HepG2 (cell line): ENCODE data around the gene TMEM151A. TPM values are rescaled to one million over a fixed set of nuclear protein-coding genes. Genes with fewer than 3 reads are reported as not detected.

ENCODE experiments used
- CREB1 ChIP-seq, 2 experiments: fragments of 450-650 bp in 1 of 2; IDR thresholded peaks; 2 replicates each; pipeline ENCODE4 v1.6.1; 2016 to 2017; ENCODE audit warnings: control low read depth in 1 of 2, mild to moderate bottlenecking in 1 of 2, missing compliant biosample characterization in 1 of 2, missing genetic modification characterization in 1 of 2
- GABPB1 ChIP-seq: IDR thresholded peaks from 2 replicates; pipeline ENCODE4 v1.6.1; 2016; ENCODE audit warnings: mild to moderate bottlenecking, missing genetic modification reagents, moderate library complexity, missing compliant biosample characterization
- GATA4 ChIP-seq: sonication (generic); IDR thresholded peaks from 2 replicates; pipeline ENCODE4 v1.6.1; 2016; ENCODE audit warnings: antibody characterized with exemption, low read depth, borderline replicate concordance
- HINFP ChIP-seq: sonication (generic); formaldehyde crosslinking; IDR thresholded peaks from 2 replicates; pipeline ENCODE4 v1.4.0; 2020; ENCODE audit warnings: low read depth, mild to moderate bottlenecking, missing genetic modification reagents
- KLF16 ChIP-seq, 2 experiments: sonication (generic) in 1 of 2; formaldehyde crosslinking in 1 of 2; IDR thresholded peaks; 2 replicates each; pipeline versions ENCODE4 v1.6.1 to v1.8.0; 2016 to 2023; ENCODE audit warnings: missing genetic modification reagents in 2 of 2, missing compliant biosample characterization in 1 of 2
- MZF1 ChIP-seq: sonication (generic); formaldehyde crosslinking; IDR thresholded peaks from 2 replicates; pipeline ENCODE4 v1.8.1; 2023; ENCODE audit warnings: mild to moderate bottlenecking, missing genetic modification reagents, borderline replicate concordance
- SETDB1 ChIP-seq: sonication (generic); formaldehyde crosslinking; IDR thresholded peaks from 2 replicates; pipeline ENCODE4 v1.5.1; 2020; ENCODE audit warnings: missing genetic modification reagents, mild to moderate bottlenecking, borderline replicate concordance
- SOX13 ChIP-seq, 3 experiments: fragments of 450-650 bp in 1 of 3; sonication (generic) in 1 of 3; formaldehyde crosslinking in 1 of 3; IDR thresholded peaks in 2 of 3; conservative IDR thresholded peaks in 1 of 3; 2 replicates each; pipeline versions ENCODE4 v1.5.0 to v1.6.1; 2016 to 2020; ENCODE audit warnings: antibody characterized with exemption in 1 of 3, mild to moderate bottlenecking in 1 of 3, missing compliant biosample characterization in 1 of 3, missing genetic modification reagents in 1 of 3, moderate library complexity in 1 of 3
- ZBED4 ChIP-seq: sonication (generic); formaldehyde crosslinking; IDR thresholded peaks from 2 replicates; pipeline ENCODE4 v1.4.0; 2020; ENCODE audit warnings: missing genetic modification reagents, borderline replicate concordance
- ZBTB3 ChIP-seq: sonication (generic); formaldehyde crosslinking; IDR thresholded peaks from 2 replicates; pipeline ENCODE4 v1.4.0; 2020; ENCODE audit warnings: low read depth, mild to moderate bottlenecking, moderate library complexity, missing genetic modification reagents, borderline replicate concordance
- ZBTB37 ChIP-seq: sonication (generic); formaldehyde crosslinking; IDR thresholded peaks from 2 replicates; pipeline ENCODE4 v1.4.0; 2020; ENCODE audit warnings: mild to moderate bottlenecking, missing genetic modification reagents
- ZBTB42 ChIP-seq: sonication (generic); formaldehyde crosslinking; IDR thresholded peaks from 2 replicates; pipeline ENCODE4 v1.5.0; 2020; ENCODE audit warnings: mild to moderate bottlenecking, missing genetic modification reagents
- ZNF280D ChIP-seq: sonication (generic); formaldehyde crosslinking; IDR thresholded peaks from 2 replicates; pipeline ENCODE4 v1.5.1; 2020; ENCODE audit warnings: mild to moderate bottlenecking, missing genetic modification reagents
- ZNF350 ChIP-seq: sonication (generic); formaldehyde crosslinking; IDR thresholded peaks from 2 replicates; pipeline ENCODE4 v1.4.0; 2020; ENCODE audit warnings: mild to moderate bottlenecking, low read depth, missing genetic modification reagents, borderline replicate concordance
- ZNF460 ChIP-seq: sonication (generic); formaldehyde crosslinking; IDR thresholded peaks from 2 replicates; pipeline ENCODE4 v1.5.1; 2020; ENCODE audit warnings: missing genetic modification reagents, mild to moderate bottlenecking, borderline replicate concordance
- ZNF510 ChIP-seq: sonication (generic); formaldehyde crosslinking; IDR thresholded peaks from 2 replicates; pipeline ENCODE4 v1.4.0; 2020; ENCODE audit warnings: low read depth, mild to moderate bottlenecking, missing genetic modification reagents
- ZNF792 ChIP-seq: IDR thresholded peaks from 2 replicates; pipeline ENCODE4 v1.6.1; 2016
- polyA plus RNA-seq, 8 experiments: library from polyadenylated mRNA; depleted of rRNA in 3 of 8; stranded (reverse) in 7 of 8; unstranded in 1 of 8; fragments of >200 nt; fragmentation: Illumina TruSeq in 4 of 8; extraction: Trizol in 4 of 8; gene quantifications; 2 replicates each; pipeline versions ENCODE4 v1.2.1 to v1.2.3, GENCODE V29; 2011 to 2016; ENCODE audit warnings: low read depth in 4 of 8, missing spikeins in 1 of 8, mixed read lengths in 1 of 8; ENCODE audit not compliant: insufficient read depth in 1 of 8
- total RNA-seq, 5 experiments: library from RNA; depleted of rRNA; stranded (reverse); fragments of >200 nt; fragmentation: Illumina TruSeq; extraction: Trizol; gene quantifications; 2 replicates each; pipeline ENCODE4 v1.2.3, GENCODE V29; 2016; ENCODE audit warnings: low read depth in 1 of 5

Gene TMEM151A
- total and polyA plus RNA-seq, 2 of the 13 experiments (the other 11 are each of a cell fraction or from before 2014, with no cell fraction given), result 0.18 to 0.33 TPM

- TF ChIP-seq KLF16 (CRISPR knock-in tag; IDR thresholded peaks at IDR 0.05) (no peak; a peak in 2 of 4 replicates), ZNF280D (CRISPR knock-in tag) (0 out of 2 replicates have a peak, but pooled peaks have one; percentile 47), ZBTB3 (no peak; the same call in 1 of the 2 replicates), ZBTB42 (CRISPR knock-in tag) (no peak), MZF1 (CRISPR knock-in tag) (no peak), ZBED4 (CRISPR knock-in tag) (peak; percentile 74; the same call in 1 of the 2 replicates), ZNF510 (CRISPR knock-in tag) (peak; percentile 89), ZNF792 (peak; percentile 43; the same call in 1 of the 2 replicates), GATA4 (peak; percentile 49; the same call in 1 of the 2 replicates), SETDB1 (CRISPR knock-in tag) (no peak), HINFP (peak; percentile 45; the same call in 1 of the 2 replicates), ZNF350 (CRISPR knock-in tag) (peak; percentile 88), CREB1 (IDR thresholded peaks at IDR 0.05) (no peak), CREB1 (CRISPR knock-in tag; IDR thresholded peaks at IDR 0.05) (peak; percentile 48), ZBTB37 (no peak), SOX13 (IDR thresholded peaks at IDR 0.05) (no peak), SOX13 (CRISPR knock-in tag; conservative IDR thresholded peaks at IDR 0.05 in 1 of 2, IDR thresholded peaks at IDR 0.05 in 1 of 2) (no peak; a peak in 1 of 4 replicates), GABPB1 (CRISPR knock-in tag) (peak; percentile 59; the same call in 1 of the 2 replicates), ZNF460 (no peak)
Measured at GRCh38 chr11:66311965-66312548, 20.4 kb downstream of the TMEM151A start (continued).
